Mesothelial cell of epicardium (in vitro differentiated cells): ENCODE data around the gene RTL1. TPM values are rescaled to one million over a fixed set of nuclear protein-coding genes. Genes with fewer than 3 reads are reported as not detected.
A peak's percentile ranks its signal among the peaks of the same experiment; 100 is the strongest.

ENCODE experiments used
- DNase-seq, 2 experiments: peaks; one replicate each; pipeline ENCODE4 v3.0.0; 2021; ENCODE audit warnings: low spot score in 2 of 2; ENCODE audit not compliant: unreplicated experiment in 2 of 2
- H3K27ac Mint-ChIP-seq: 2 replicates; pipeline ENCODE4 v1.8.0; 2021; ENCODE audit warnings: mixed read lengths
- H3K27me3 Mint-ChIP-seq: 2 replicates; pipeline ENCODE4 v1.8.0; 2021; ENCODE audit warnings: low read depth, mixed read lengths
- H3K36me3 Mint-ChIP-seq: 2 replicates; pipeline ENCODE4 v1.8.0; 2021; ENCODE audit warnings: mixed read lengths
- H3K4me1 Mint-ChIP-seq: 2 replicates; pipeline ENCODE4 v1.8.0; 2021; ENCODE audit warnings: mixed read lengths
- H3K4me3 Mint-ChIP-seq: 2 replicates; pipeline ENCODE4 v1.8.0; 2021; ENCODE audit warnings: mild to moderate bottlenecking, moderate library complexity, mixed read lengths
- H3K9me3 Mint-ChIP-seq: 2 replicates; pipeline ENCODE4 v1.8.0; 2021; ENCODE audit warnings: mixed read lengths
- CTCF ChIP-seq: fragments of 200-600 bp; sonication (generic); IDR thresholded peaks from one replicate; pipeline ENCODE4 v1.5.0; 2021; ENCODE audit warnings: antibody characterized with exemption; ENCODE audit not compliant: unreplicated experiment
- total RNA-seq: library from RNA; stranded (reverse); gene quantifications from 3 replicates; pipeline ENCODE4 v1.2.1, GENCODE V29; 2021

Gene RTL1
- total RNA-seq, 1 donor from 2014 or later, result 9.3 TPM

- H3K4me3 Mint-ChIP-seq, result no peak overlapping the region
- H3K27me3 Mint-ChIP-seq, result no peaks in the 10 kb centered on the region
- peaks cover 8% of the 10 kb centered on the region for H3K4me1 Mint-ChIP-seq
- no peak overlapping the region for H3K27ac Mint-ChIP-seq
- TF ChIP-seq CTCF, result no peak
- DNase-seq, result no peak
- H3K9me3 Mint-ChIP-seq, result no peaks in the 10 kb centered on the region
- no peaks in the 10 kb centered on the region for H3K36me3 Mint-ChIP-seq
Observed at GRCh38 chr14:100855256-100855930, 48.1 kb downstream of the RTL1 start.

DNA sequence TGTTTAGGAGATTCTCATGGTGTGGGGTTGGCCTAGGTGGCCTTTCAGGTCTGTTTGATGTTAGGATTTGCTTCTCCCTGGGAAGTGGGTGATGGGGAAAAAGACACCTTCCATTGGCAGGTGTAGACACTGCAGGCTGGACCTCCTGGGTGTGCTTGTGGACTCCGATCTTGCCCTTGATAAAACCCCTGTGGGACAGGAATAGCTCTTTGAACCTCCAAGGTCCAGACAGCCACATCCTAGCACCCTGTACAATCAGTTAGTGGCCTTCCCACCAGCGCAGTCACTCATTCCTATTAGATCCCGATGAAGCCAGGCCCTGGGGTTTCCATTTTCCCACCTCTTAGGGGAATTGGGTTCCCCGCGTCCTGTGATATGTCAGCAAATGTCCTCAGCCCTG, 49.1 kb downstream of the RTL1 start:
- no peak overlapping the region for H3K4me3 Mint-ChIP-seq
- H3K27me3 Mint-ChIP-seq, result no peaks in the 10 kb centered on the region
- no peak overlapping the region for H3K27ac Mint-ChIP-seq
- no peak for TF ChIP-seq CTCF
- no peak for DNase-seq
- no peaks in the 10 kb centered on the region for H3K9me3 Mint-ChIP-seq
- H3K36me3 Mint-ChIP-seq, result no peaks in the 10 kb centered on the region
- H3K4me1 Mint-ChIP-seq, result peaks cover 8% of the 10 kb centered on the region

DNA sequence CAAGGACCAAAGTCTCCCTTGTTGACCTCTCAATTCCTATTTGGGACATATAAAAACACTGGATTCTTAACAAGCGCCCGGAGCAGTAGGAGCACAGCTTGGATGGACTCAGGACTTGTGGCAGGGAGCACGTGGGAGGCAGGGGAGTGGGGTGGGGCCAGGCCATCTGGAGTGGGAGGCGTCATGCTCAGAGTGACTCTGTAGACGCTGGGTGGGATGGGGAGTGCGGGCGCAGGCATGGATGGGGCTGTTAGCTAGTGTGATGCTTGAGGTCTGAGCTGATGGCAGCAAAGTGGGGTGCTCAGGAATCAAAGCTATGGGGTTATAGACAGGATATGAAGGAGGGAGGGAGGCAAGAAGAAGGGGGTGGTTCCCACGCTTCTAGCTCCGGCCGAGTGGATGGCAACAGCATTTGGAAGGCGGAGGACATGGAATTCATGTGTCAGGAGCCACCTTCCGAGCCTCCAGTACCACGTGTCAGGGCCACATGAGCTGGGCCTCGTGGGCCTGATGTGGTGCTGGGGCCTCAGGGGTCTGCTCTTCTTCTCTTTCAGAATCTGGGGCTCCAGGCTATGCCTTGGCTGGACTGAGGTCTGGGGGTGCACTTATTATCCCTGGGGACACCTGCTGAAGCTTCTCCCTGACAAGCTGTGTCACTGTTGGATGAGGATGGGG, 51.4 kb downstream of the RTL1 start:
- H3K4me3 Mint-ChIP-seq, result no peak overlapping the region
- H3K36me3 Mint-ChIP-seq, result no peaks in the 10 kb centered on the region
- no peaks in the 10 kb centered on the region for H3K9me3 Mint-ChIP-seq
- no peak overlapping the region for H3K27ac Mint-ChIP-seq
- no peak for DNase-seq
- H3K27me3 Mint-ChIP-seq, result no peaks in the 10 kb centered on the region
- H3K4me1 Mint-ChIP-seq, result peaks cover 3% of the 10 kb centered on the region
- TF ChIP-seq CTCF, result no peak

DNA sequence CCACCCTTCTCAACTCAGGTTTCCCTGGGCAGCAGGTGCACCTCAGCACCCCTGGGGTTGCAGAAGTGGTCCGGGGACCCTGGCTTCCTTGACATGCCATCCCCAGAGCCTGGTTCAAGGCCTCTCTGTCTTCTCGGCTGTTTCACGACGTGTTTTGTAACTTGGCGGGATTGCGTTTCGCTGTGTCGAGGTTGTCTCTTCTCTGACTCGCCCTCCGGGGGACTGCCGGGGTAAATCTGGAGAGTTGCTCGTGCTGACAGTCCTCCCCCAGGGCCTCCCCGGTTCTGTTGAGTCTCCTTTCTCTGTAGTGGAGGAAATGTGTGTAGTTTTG, 52.0 kb downstream of the RTL1 start:
- Mint-ChIP-seq H3K4me3 (no peak overlapping the region), H3K27me3 (no peaks in the 10 kb centered on the region), H3K27ac (no peak overlapping the region), H3K4me1 (no peaks in the 10 kb centered on the region), H3K36me3 (no peaks in the 10 kb centered on the region), H3K9me3 (no peaks in the 10 kb centered on the region)
- no peak for DNase-seq
- no peak for TF ChIP-seq CTCF

DNA sequence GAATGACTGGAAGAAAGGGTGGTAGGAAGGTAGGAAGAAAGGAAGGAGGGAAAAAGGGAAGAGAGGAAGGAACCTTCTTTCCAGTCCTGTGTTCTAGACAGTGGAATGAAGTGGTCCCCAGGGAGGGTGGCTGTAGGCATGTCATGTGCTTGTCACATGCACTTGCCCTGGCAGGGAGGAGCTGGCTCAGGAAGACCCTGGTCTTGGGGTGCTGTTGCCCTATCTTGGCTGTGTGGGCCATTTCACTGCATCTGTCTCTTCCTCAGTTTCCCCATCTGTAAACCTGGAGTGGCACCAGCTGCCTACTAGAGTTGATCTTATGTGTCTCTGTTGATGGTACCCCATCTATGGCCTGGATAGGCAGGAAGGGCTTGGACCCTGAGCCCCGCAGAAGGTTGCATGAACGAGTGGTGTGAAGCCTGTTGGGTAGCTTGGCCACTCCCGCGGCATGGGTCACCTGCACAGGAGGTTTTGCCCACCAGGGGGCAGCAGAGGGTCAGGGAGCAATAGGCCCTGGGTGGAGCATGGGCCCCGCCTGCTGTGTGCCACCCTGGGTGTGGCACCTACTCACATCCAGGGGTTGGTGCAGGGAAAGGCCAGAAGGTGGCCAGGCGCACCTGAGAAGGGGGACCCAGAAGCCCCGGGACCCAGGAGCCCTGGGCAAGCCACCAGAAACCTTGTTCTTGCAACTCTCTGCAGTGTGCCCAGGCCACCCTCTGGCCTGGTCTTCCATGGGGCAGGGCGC, 52.5 kb downstream of the RTL1 start:
- Mint-ChIP-seq H3K9me3 (no peaks in the 10 kb centered on the region), H3K27ac (no peak overlapping the region), H3K27me3 (no peaks in the 10 kb centered on the region), H3K36me3 (no peaks in the 10 kb centered on the region), H3K4me1 (no peaks in the 10 kb centered on the region), H3K4me3 (no peak overlapping the region)
- no peak for DNase-seq
- peak; percentile 66 for TF ChIP-seq CTCF
